Measurements from ENCODE around the gene BMAL1. TPM values are rescaled to one million over a fixed set of nuclear protein-coding genes. Genes with fewer than 3 reads are reported as not detected.

Gene BMAL1
- total RNA-seq, 1 donor from 2014 or later: 14.8 TPM

DNA sequence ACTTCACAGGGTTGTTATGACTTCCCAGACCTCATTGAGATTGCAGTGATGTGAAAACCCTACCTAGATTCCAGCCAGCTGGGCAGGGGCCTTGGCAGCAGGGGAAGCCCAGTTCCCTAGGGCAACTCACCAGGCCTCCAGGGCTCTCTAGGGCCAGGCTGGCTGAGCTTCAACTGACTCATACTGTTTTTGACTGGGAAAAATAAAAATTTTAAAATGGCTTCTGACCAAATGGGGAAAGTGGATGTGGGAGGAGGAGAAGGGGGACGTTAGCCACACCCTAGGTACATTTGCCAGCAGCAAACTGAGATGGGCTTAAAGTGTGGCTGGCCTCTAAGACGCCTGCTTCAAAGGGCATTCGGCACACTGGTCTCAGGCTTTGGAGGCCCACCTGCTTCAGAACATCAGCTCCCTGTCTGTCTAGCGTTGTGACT lies 39.0 kb downstream of the BMAL1 start:
- no peak for DNase-seq (ENCODE audit: low spot score)

DNA sequence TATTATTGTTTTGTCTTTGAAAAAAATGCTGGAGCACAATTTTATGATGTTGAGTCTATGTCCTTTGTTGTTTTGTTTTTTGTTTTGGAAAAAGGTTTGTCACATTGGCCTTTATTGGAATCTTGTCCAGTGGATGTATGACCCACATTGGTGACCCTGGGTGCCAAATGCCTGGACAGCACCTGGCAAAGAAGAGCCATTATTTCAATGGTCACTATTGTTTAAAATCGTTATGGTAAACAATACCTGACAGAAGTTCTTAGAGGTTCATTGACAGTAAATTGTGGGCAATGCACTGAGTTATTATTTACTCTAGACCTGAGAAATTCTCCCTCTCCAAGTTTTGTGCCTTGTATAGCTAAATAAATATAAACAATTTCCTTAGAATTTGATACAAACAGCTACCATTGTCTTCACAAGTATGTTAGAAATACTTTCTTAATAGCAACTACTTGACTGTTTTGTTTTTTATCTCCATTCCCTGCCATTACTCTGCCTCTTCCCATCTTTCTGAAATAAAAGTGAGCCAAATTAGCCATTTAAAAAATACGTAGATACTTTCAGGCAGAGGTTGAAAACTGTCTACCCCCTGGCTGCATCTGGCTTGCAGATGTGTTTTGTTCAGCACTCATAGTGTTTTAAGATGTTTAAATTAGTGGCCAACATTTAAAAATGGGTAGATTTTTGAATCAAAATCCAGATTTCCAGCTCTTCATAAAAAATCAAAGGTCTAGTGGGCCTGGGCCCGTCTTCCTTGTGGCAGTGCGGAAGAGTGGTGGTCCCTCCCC lies 39.9 kb downstream of the BMAL1 start:
- Mint-ChIP-seq H3K27me3 (ENCODE audit: low read depth) (no peaks in the 10 kb centered on the region), H3K4me3 (ENCODE audit: unreplicated experiment) (no peak overlapping the region), H3K9me3 (ENCODE audit: low read depth) (no peaks in the 10 kb centered on the region), H3K27ac (ENCODE audit: unreplicated experiment) (no peak overlapping the region), H3K36me3 (ENCODE audit: low read depth) (no peaks in the 10 kb centered on the region), H3K4me1 (ENCODE audit: low read depth) (peaks cover 62% of the 10 kb centered on the region)
- DNase-seq (ENCODE audit: low spot score): no peak
- TF ChIP-seq, protein P1, sequence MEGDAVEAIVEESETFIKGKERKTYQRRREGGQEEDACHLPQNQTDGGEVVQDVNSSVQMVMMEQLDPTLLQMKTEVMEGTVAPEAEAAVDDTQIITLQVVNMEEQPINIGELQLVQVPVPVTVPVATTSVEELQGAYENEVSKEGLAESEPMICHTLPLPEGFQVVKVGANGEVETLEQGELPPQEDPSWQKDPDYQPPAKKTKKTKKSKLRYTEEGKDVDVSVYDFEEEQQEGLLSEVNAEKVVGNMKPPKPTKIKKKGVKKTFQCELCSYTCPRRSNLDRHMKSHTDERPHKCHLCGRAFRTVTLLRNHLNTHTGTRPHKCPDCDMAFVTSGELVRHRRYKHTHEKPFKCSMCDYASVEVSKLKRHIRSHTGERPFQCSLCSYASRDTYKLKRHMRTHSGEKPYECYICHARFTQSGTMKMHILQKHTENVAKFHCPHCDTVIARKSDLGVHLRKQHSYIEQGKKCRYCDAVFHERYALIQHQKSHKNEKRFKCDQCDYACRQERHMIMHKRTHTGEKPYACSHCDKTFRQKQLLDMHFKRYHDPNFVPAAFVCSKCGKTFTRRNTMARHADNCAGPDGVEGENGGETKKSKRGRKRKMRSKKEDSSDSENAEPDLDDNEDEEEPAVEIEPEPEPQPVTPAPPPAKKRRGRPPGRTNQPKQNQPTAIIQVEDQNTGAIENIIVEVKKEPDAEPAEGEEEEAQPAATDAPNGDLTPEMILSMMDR (IDR thresholded peaks at IDR 0.05): no peak

More for the DNA sequence above, 39.0 kb downstream of the BMAL1 start:
- Mint-ChIP-seq H3K36me3 (ENCODE audit: low read depth) (no peaks in the 10 kb centered on the region), H3K27ac (ENCODE audit: unreplicated experiment) (peak overlapping the region; percentile 89), H3K4me1 (ENCODE audit: low read depth) (peaks cover 71% of the 10 kb centered on the region), H3K27me3 (ENCODE audit: low read depth) (no peaks in the 10 kb centered on the region), H3K4me3 (ENCODE audit: unreplicated experiment) (no peak overlapping the region), H3K9me3 (ENCODE audit: low read depth) (no peaks in the 10 kb centered on the region)
- TF ChIP-seq, protein P1 (IDR thresholded peaks at IDR 0.05): no peak

DNA sequence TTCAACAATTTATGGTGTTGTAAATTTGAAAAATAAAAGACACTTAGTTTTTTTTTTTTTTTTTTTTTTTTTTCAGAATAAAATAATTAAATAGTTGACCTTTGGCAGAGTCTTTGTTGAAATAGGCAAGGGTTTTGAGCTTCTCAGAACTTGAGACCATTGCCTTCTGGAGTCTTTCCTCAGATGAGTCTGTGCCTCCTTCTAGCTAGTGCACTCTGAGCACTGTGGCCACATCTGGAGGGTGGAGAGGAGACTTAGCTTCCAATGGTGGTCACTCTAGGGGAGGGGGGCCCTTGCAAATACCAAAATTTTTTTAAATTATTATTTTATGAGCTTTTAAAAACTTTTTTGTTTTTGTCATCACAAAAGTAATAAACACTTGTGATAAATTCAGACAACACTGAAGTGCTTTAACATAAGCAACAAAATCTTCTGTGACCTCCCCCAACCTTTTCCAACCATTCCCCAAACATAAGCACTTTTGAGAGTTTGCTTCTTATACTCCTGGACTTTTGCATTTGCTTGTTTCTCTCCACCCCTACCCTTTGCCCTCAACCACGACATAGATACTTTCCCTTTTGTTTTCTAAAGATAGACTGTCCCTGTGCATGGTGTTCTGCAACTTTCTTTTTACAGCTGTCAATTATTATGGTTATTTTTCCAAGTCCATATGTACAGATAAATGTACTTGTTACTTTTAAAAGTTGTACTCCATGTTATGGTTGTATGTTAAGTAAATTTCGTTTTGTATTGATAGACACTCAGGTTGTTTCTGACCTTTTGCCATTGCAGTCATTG lies 41.1 kb downstream of the BMAL1 start:
- Mint-ChIP-seq H3K4me3 (ENCODE audit: unreplicated experiment) (no peak overlapping the region), H3K27me3 (ENCODE audit: low read depth) (no peaks in the 10 kb centered on the region), H3K9me3 (ENCODE audit: low read depth) (no peaks in the 10 kb centered on the region), H3K27ac (ENCODE audit: unreplicated experiment) (no peak overlapping the region), H3K4me1 (ENCODE audit: low read depth) (peaks cover 50% of the 10 kb centered on the region), H3K36me3 (ENCODE audit: low read depth) (no peaks in the 10 kb centered on the region)
- no peak for DNase-seq (ENCODE audit: low spot score)
- TF ChIP-seq, protein P1 (IDR thresholded peaks at IDR 0.05): no peak

DNA sequence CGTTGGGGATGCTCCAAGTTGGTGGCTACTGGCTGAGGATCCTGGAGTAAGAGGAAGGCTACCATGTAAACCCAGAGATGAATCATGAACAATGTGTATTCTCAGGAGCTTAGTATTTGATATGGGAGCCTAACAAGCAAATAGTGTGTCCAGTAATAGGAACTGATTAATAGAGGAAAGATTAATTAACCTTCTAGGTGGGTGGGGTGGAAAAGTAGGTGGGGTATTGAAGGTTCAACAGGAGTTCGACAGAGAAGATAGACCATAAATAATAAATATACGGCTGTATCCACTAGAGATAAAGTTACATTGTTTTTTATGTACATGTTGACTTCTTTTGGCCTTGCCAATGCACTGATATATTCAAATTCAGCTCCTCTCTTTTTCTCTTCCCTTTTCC lies 43.1 kb downstream of the BMAL1 start:
- no peak for DNase-seq (ENCODE audit: low spot score)
- Mint-ChIP-seq H3K27me3 (ENCODE audit: low read depth) (no peaks in the 10 kb centered on the region), H3K9me3 (ENCODE audit: low read depth) (no peaks in the 10 kb centered on the region), H3K36me3 (ENCODE audit: low read depth) (peaks cover 2% of the 10 kb centered on the region), H3K27ac (ENCODE audit: unreplicated experiment) (no peak overlapping the region), H3K4me3 (ENCODE audit: unreplicated experiment) (no peak overlapping the region), H3K4me1 (ENCODE audit: low read depth) (peaks cover 39% of the 10 kb centered on the region)
- TF ChIP-seq, protein P1 (IDR thresholded peaks at IDR 0.05): no peak

DNA sequence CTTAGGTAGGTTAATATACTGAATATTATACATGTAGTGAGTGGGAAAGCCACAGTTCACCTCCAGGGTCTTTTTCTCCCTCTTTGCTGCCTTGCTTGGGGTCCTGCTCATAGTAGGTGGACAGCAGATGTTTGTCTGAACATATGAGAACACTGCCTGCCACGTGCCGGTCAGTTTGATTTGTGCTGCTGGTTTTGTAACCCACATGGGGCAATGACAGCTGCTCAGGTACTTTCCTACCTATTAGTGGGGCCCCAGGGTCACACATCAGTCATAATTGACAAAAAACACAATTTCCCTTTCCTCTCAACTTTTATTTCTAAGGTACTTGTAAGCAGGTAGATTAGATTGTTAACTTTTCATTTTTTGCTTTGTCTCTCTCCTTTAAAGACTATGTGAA lies 43.8 kb downstream of the BMAL1 start:
- Mint-ChIP-seq H3K4me3 (ENCODE audit: unreplicated experiment) (no peak overlapping the region), H3K4me1 (ENCODE audit: low read depth) (peaks cover 32% of the 10 kb centered on the region), H3K9me3 (ENCODE audit: low read depth) (no peaks in the 10 kb centered on the region), H3K27ac (ENCODE audit: unreplicated experiment) (no peak overlapping the region), H3K36me3 (ENCODE audit: low read depth) (peaks cover 2% of the 10 kb centered on the region), H3K27me3 (ENCODE audit: low read depth) (no peaks in the 10 kb centered on the region)
- TF ChIP-seq, protein P1 (IDR thresholded peaks at IDR 0.05): no peak
- DNase-seq (ENCODE audit: low spot score): no peak

All from chondrocyte (in vitro differentiated cells).